ENCODE data around the gene C10orf143.
"Not testable (repeated sequence)": the region's sequence is repeated elsewhere in the genome, so short reads cannot be mapped to it uniquely, and the experiment has no call there.

The C10orf143 gene

DNA sequence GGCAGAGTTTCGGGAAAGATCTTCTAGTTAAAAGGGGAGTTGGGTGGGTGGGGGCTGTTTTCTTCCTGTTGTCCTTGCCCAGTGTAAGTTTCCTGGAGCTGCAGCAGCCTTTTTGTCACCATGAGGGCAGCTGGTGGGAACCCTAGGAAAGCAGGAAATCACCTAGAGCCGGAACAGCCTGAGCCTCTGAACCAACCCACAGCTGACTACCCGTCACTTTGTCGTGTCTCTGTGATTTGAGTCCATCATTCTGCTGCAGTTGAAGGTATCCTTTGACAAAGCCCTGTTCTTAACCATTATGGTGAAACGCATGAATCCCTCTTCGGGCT lies 1.2 kb upstream of the C10orf143 start:
- TF ChIP-seq, protein P1, sequence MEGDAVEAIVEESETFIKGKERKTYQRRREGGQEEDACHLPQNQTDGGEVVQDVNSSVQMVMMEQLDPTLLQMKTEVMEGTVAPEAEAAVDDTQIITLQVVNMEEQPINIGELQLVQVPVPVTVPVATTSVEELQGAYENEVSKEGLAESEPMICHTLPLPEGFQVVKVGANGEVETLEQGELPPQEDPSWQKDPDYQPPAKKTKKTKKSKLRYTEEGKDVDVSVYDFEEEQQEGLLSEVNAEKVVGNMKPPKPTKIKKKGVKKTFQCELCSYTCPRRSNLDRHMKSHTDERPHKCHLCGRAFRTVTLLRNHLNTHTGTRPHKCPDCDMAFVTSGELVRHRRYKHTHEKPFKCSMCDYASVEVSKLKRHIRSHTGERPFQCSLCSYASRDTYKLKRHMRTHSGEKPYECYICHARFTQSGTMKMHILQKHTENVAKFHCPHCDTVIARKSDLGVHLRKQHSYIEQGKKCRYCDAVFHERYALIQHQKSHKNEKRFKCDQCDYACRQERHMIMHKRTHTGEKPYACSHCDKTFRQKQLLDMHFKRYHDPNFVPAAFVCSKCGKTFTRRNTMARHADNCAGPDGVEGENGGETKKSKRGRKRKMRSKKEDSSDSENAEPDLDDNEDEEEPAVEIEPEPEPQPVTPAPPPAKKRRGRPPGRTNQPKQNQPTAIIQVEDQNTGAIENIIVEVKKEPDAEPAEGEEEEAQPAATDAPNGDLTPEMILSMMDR (conservative IDR thresholded peaks at IDR 0.05; ENCODE audit: control insufficient read depth, insufficient read depth, low read depth, low read length) = no peak
- peak; percentile 7 for DNase-seq (ENCODE audit: low read depth)

GRCh38 chr10:130111113-130111851 lies 652 bp upstream of the C10orf143 start:
- TF ChIP-seq, protein P1 (conservative IDR thresholded peaks at IDR 0.05; ENCODE audit: control insufficient read depth, insufficient read depth, low read depth, low read length) = no peak
- H3K4me3 ChIP-seq (ENCODE audit: control insufficient read depth, low read depth, low read length) = peak overlapping the region; percentile 74
- DNase-seq (ENCODE audit: low read depth) = peak; percentile 97

More for the DNA sequence above, 1.2 kb upstream of the C10orf143 start:
- H3K4me3 ChIP-seq (ENCODE audit: control insufficient read depth, low read depth, low read length) = peak overlapping the region; percentile 74

DNA sequence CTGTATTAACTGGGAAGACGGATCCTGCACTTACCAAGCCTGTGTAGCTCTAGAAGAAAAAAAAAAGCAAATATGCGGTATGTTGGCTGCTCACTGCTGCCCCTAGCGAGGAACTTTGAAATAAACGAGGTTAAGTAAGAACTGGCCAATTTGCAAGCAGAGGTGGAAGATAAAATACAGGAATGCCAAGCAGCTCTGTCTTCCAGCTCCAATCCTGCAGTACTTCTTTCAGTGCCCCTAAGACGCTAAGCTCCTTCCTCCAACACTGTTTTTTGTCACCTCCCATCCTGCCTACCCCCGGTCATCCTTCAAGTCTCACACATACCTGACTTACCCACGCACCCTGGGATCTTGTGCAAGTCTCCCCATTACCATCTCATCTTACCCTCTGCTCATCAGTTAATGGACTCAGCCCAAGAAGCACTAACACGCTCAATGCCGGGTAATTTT lies 809 bp downstream of the C10orf143 start:
- peak; percentile 86 for DNase-seq (ENCODE audit: low read depth)
- H3K4me3 ChIP-seq (ENCODE audit: control insufficient read depth, low read depth, low read length) = peak overlapping the region; percentile 74
- TF ChIP-seq, protein P1 (conservative IDR thresholded peaks at IDR 0.05; ENCODE audit: control insufficient read depth, insufficient read depth, low read depth, low read length) = peak; percentile 88

GRCh38 chr10:130108934-130109604 lies 1.6 kb downstream of the C10orf143 start:
- TF ChIP-seq, protein P1 (conservative IDR thresholded peaks at IDR 0.05; ENCODE audit: control insufficient read depth, insufficient read depth, low read depth, low read length) = no peak
- H3K4me3 ChIP-seq (ENCODE audit: control insufficient read depth, low read depth, low read length) = peak overlapping the region; percentile 74
- no peak for DNase-seq (ENCODE audit: low read depth)

- not testable (repeated sequence) for H3K4me3 ChIP-seq (ENCODE audit: control insufficient read depth, low read depth, low read length); DNase-seq (ENCODE audit: low read depth)
These were observed 2.5 kb downstream of the C10orf143 start for GRCh38 chr10:130108146-130108545.

- no peak for DNase-seq (ENCODE audit: low read depth)
- TF ChIP-seq, protein P1 (conservative IDR thresholded peaks at IDR 0.05; ENCODE audit: control insufficient read depth, insufficient read depth, low read depth, low read length) = no peak
- H3K4me3 ChIP-seq (ENCODE audit: control insufficient read depth, low read depth, low read length) = no peak overlapping the region
These were observed 4.9 kb downstream of the C10orf143 start for GRCh38 chr10:130105724-130106123.

DNA sequence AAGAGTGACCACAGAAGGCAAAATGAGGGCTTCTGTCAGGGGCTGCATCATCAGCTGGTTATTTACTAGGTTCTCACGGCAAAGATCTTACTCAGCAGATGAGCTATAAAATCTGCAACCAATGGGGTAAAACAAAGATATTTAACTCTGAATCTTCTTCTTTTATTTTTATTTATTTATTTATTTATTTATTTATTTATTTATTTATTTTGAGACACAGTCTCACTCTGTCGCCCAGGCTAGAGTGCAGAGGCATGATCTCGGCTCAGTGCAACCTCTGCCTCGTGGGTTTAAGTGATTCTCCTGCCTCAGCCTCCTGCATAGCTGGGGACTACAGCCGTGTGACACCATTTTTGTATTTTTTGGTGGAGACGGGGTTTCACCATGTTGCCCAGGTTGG lies 11.3 kb downstream of the C10orf143 start:
- DNase-seq (ENCODE audit: low read depth) = no peak
- TF ChIP-seq, protein P1 (conservative IDR thresholded peaks at IDR 0.05; ENCODE audit: control insufficient read depth, insufficient read depth, low read depth, low read length) = no peak
- no peak overlapping the region for H3K4me3 ChIP-seq (ENCODE audit: control insufficient read depth, low read depth, low read length)

DNA sequence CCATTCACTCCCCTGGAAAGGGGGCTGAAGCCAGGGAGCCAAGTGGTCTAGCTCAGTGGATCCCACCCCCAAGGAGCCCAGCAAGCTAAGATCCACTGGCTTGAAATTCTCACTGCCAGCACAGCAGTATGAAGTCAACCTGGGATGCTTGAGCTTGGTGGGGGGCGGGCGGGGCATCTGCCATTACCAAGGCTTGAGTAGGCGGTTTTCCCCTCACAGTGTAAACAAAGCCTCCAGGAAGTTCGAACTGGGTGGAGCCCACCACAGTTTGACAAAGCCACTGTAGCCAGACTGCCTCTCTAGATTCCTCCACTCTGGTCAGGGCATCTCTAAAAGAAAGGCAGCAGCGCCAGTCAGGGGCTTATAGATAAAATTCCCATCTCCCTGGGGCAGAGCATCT lies 20.1 kb downstream of the C10orf143 start:
- H3K4me3 ChIP-seq (ENCODE audit: control insufficient read depth, low read depth, low read length); DNase-seq (ENCODE audit: low read depth): not testable (repeated sequence)
